Stimulated activated CD8-positive, alpha-beta memory T cell treated with anti-CD3 and anti-CD28 coated beads, Interleukin-7, amount 100 ng/mL, for 4 hours (primary cell): Measurements from ENCODE around the gene ATF4.
"Not testable (repeated sequence)": the region's sequence is repeated elsewhere in the genome, so short reads cannot be mapped to it uniquely, and the experiment has no call there.

ENCODE experiments used
- DNase-seq, 2 donors: peaks; one replicate each; pipeline ENCODE4 v3.0.0-alpha.2; 2020; ENCODE audit warnings: low read depth in 2 of 2

ATF4 gene

GRCh38 chr22:39489094-39490068 lies 31.0 kb upstream of the ATF4 start:
- no peak for DNase-seq

GRCh38 chr22:39490135-39490798 lies 30.1 kb upstream of the ATF4 start:
- peak; percentile 60 to 68 for DNase-seq

GRCh38 chr22:39490966-39491680 lies 29.2 kb upstream of the ATF4 start:
- DNase-seq: no peak

- DNase-seq: no peak
Measured at GRCh38 chr22:39491696-39492095, 28.7 kb upstream of the ATF4 start.

- DNase-seq: no peak
Measured at GRCh38 chr22:39492186-39492585, 28.2 kb upstream of the ATF4 start.

- DNase-seq: no peak
Measured at GRCh38 chr22:39493759-39494158, 26.6 kb upstream of the ATF4 start.

- no peak for DNase-seq
Measured at GRCh38 chr22:39494471-39495120, 25.8 kb upstream of the ATF4 start.

- peak; percentile 25 for DNase-seq
Measured at GRCh38 chr22:39496131-39496838, 24.1 kb upstream of the ATF4 start.

GRCh38 chr22:39497429-39497828 lies 22.9 kb upstream of the ATF4 start:
- DNase-seq: no peak

GRCh38 chr22:39498368-39498767 lies 22.0 kb upstream of the ATF4 start:
- DNase-seq: no peak

- DNase-seq: no peak
Measured at GRCh38 chr22:39498802-39499201, 21.6 kb upstream of the ATF4 start.

GRCh38 chr22:39500101-39500500 lies 20.3 kb upstream of the ATF4 start:
- DNase-seq: no peak

GRCh38 chr22:39501644-39502108 lies 18.7 kb upstream of the ATF4 start:
- no peak for DNase-seq

- peak; percentile 88 to 90 for DNase-seq
Measured at GRCh38 chr22:39502109-39502788, 18.1 kb upstream of the ATF4 start, which contains the start of gene MIEF1. TSS of gene MIEF1 (plus strand) at chr22:39502290. CDS start at chr22:39511295, 9,005 bp downstream.

GRCh38 chr22:39502789-39503409 lies 17.5 kb upstream of the ATF4 start:
- no peak for DNase-seq

GRCh38 chr22:39503630-39504029 lies 16.7 kb upstream of the ATF4 start:
- no peak for DNase-seq

GRCh38 chr22:39504071-39504470 lies 16.3 kb upstream of the ATF4 start:
- no peak for DNase-seq

- not testable (repeated sequence) for DNase-seq
Measured at GRCh38 chr22:39507021-39507420, 13.3 kb upstream of the ATF4 start.

- no peak for DNase-seq
Measured at GRCh38 chr22:39508393-39508792, 12.0 kb upstream of the ATF4 start.
